Keratinocyte (primary cell): ENCODE data around the gene ARSK.

Experiments
- CTCF ChIP-seq, 3 experiments: IDR thresholded peaks in 1 of 3; conservative IDR thresholded peaks in 1 of 3; optimal IDR thresholded peaks in 1 of 3; 2 replicates in 2 of 3; 3 replicates in 1 of 3; pipeline versions ENCODE3 to v1.5.1; 2011; ENCODE audit warnings: low read length in 3 of 3, mild to moderate bottlenecking in 3 of 3, moderate library complexity in 2 of 3, control low read depth in 1 of 3, inconsistent platforms in 1 of 3; ENCODE audit not compliant: insufficient read depth in 2 of 3; ENCODE audit errors: extremely low read depth in 1 of 3
- EZH2 ChIP-seq: IDR thresholded peaks from one replicate; pipeline ENCODE4 v1.6.1; 2012; ENCODE audit warnings: inconsistent platforms, mild to moderate bottlenecking, low read length, moderate library complexity

DNA sequence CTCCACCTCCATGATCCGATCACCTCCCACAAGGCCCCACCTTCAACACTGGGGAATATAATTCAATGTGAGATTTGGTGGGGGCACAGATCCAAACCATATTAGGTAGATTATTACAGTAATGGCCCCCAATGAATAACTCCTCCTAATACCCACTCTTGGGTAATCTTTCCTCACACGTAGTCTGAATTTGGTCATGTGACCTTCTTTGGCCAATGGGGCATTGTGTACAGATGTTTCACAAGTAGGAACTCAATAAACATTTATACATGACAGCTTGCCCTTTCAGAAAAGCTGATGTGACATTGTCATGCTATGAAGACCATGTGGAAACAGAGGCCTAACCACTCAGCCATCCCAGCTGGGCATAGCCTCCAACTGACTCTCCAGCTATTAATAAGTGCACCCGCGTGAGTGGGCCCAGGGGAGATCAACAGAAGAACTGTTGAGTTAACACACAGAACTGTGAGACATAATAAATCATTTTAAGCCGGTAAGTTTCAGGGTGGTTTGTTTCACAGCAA, 75.6 kb downstream of the ARSK start:
- TF ChIP-seq CTCF (optimal IDR thresholded peaks at IDR 0.05 in 1 of 3, IDR thresholded peaks at IDR 0.05 in 1 of 3, conservative IDR thresholded peaks at IDR 0.05 in 1 of 3; ENCODE audit: extremely low read depth in 1 of 3, insufficient read depth in 2 of 3, low read length in 3 of 3) (no peak), EZH2 (no peak)
